Trophoblast cell (in vitro differentiated cells and primary cell): ENCODE measurements around the gene USP24.

ENCODE experiments used
- DNase-seq, 2 donors: peaks; one replicate each; pipeline ENCODE4 v3.0.0-alpha.2; 2016
- H2AFZ ChIP-seq: 2 replicates; pipeline ENCODE4 v1.6.1; 2013; ENCODE audit warnings: low read length, moderate library complexity, mild to moderate bottlenecking; ENCODE audit not compliant: insufficient read depth, poor library complexity
- H2AK5ac ChIP-seq: 2 replicates; pipeline ENCODE4 v1.6.1; 2013; ENCODE audit warnings: mild to moderate bottlenecking, low read length
- H2BK120ac ChIP-seq: 2 replicates; pipeline ENCODE4 v1.6.1; 2013; ENCODE audit warnings: low read length, mild to moderate bottlenecking, moderate library complexity; ENCODE audit not compliant: insufficient read depth, poor library complexity
- H2BK12ac ChIP-seq: 2 replicates; pipeline ENCODE4 v1.6.1; 2013; ENCODE audit warnings: mild to moderate bottlenecking, low read length, moderate library complexity
- H2BK5ac ChIP-seq: 2 replicates; pipeline ENCODE4 v1.6.1; 2013; ENCODE audit warnings: low read length, low read depth, moderate library complexity, mild to moderate bottlenecking; ENCODE audit not compliant: poor library complexity
- H3K14ac ChIP-seq: 2 replicates; pipeline ENCODE4 v1.6.1; 2013; ENCODE audit warnings: mild to moderate bottlenecking, low read length
- H3K18ac ChIP-seq: 2 replicates; pipeline ENCODE4 v1.6.1; 2013; ENCODE audit warnings: mild to moderate bottlenecking, low read length
- H3K23ac ChIP-seq: 2 replicates; pipeline ENCODE4 v1.6.1; 2013; ENCODE audit warnings: low read length
- H3K27ac ChIP-seq: 2 replicates; pipeline ENCODE4 v1.5.1; 2013; ENCODE audit warnings: low read depth, mild to moderate bottlenecking, inconsistent platforms, low read length, moderate library complexity
- H3K27me3 ChIP-seq: 2 replicates; pipeline ENCODE4 v1.6.1; 2013; ENCODE audit warnings: inconsistent platforms, mild to moderate bottlenecking, low read length, moderate library complexity; ENCODE audit not compliant: insufficient read depth
- H3K36me3 ChIP-seq, 2 experiments: 1 replicate in 1 of 2; 2 replicates in 1 of 2; pipeline ENCODE4 v1.6.1; 2013; ENCODE audit warnings: low read length in 2 of 2, mild to moderate bottlenecking in 2 of 2, moderate library complexity in 1 of 2; ENCODE audit not compliant: insufficient read depth in 2 of 2, control insufficient read depth in 1 of 2
- H3K4ac ChIP-seq: 2 replicates; pipeline ENCODE4 v1.6.1; 2013; ENCODE audit warnings: low read depth, mild to moderate bottlenecking, low read length, moderate library complexity
- H3K4me1 ChIP-seq, 2 experiments: 1 replicate in 1 of 2; 2 replicates in 1 of 2; pipeline ENCODE4 v1.6.1; 2013; ENCODE audit warnings: low read length in 2 of 2, mild to moderate bottlenecking in 2 of 2, moderate library complexity in 1 of 2; ENCODE audit not compliant: insufficient read depth in 2 of 2, control insufficient read depth in 1 of 2
- H3K4me2 ChIP-seq: 2 replicates; pipeline ENCODE4 v1.6.1; 2013; ENCODE audit warnings: inconsistent platforms, mild to moderate bottlenecking, low read length, moderate library complexity
- H3K4me3 ChIP-seq: 2 replicates; pipeline ENCODE4 v1.5.1; 2013; ENCODE audit warnings: mild to moderate bottlenecking, low read depth, low read length, inconsistent platforms
- H3K79me1 ChIP-seq: one replicate; pipeline ENCODE4 v1.6.1; 2013; ENCODE audit warnings: low read length
- H3K79me2 ChIP-seq: 2 replicates; pipeline ENCODE4 v1.6.1; 2013; ENCODE audit warnings: low read length, mild to moderate bottlenecking; ENCODE audit not compliant: control insufficient read depth, insufficient read depth, poor library complexity
- H3K9ac ChIP-seq: 2 replicates; pipeline ENCODE4 v1.6.1; 2013; ENCODE audit warnings: mild to moderate bottlenecking, low read length
- H3K9me3 ChIP-seq: 2 replicates; pipeline ENCODE4 v1.6.1; 2013; ENCODE audit warnings: low read depth, mild to moderate bottlenecking, control low read depth, inconsistent platforms, low read length; ENCODE audit not compliant: insufficient read depth
- H4K12ac ChIP-seq: 2 replicates; pipeline ENCODE4 v1.6.1; 2013; ENCODE audit warnings: low read depth, mild to moderate bottlenecking, low read length, moderate library complexity
- H4K8ac ChIP-seq: 2 replicates; pipeline ENCODE4 v1.6.1; 2013; ENCODE audit warnings: low read depth, mild to moderate bottlenecking, low read length, moderate library complexity
- H4K91ac ChIP-seq: one replicate; pipeline ENCODE4 v1.6.1; 2013; ENCODE audit warnings: low read depth, mild to moderate bottlenecking, low read length, moderate library complexity
- WGBS: extraction: QIAGEN DNeasy Blood & Tissue Kit; methylation state at CpG from one replicate; pipeline ENCODE4 v1.1.7; 2013; ENCODE audit warnings: missing lambda C conversion rate; ENCODE audit not compliant: insufficient read length, insufficient coverage; ENCODE audit errors: extremely low coverage; 5-methylcytosine and 5-hydroxymethylcytosine counted together

Gene USP24

DNA sequence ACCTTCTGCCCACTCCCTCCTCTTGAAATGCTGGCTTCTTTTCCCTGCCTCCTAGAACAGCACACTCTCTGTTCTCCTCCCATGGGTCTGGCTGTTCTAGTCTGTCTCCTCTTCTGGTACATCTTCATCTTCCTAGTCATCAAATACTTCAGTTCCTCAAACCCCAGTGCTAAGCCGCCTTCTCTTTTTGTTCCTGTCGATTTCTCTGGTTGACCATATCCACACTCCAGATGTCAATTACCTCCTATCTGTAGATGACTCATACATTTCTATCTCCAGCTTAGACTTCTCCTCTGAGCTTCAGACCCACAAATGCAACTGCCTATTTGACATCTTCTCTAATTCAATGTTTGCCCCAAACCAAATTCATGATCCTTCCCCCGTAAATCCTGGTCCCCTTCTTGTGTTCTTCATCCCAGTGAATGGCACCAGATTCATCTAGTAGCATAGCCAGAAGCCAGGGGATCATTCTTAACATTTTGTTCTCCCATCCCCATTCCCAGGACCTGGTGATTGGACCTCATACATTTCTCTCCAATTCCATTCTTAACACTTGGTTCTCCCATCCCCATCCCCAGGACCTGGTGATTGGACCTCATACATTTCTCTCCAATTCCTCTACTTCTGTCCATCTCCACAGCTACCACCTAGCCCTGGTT, 35.9 kb downstream of the USP24 start:
- no peak overlapping the region for H3K14ac ChIP-seq
- H4K8ac ChIP-seq = no peak overlapping the region
- no peaks in the 10 kb centered on the region for H3K27me3 ChIP-seq
- H3K36me3 ChIP-seq = peaks cover 0 to 3% of the 10 kb centered on the region in 2 experiments
- no peak overlapping the region for H4K91ac ChIP-seq
- no peak overlapping the region for H2BK120ac ChIP-seq
- H2BK5ac ChIP-seq = no peak overlapping the region
- no peaks in the 10 kb centered on the region for H3K79me1 ChIP-seq
- no peak overlapping the region for H3K18ac ChIP-seq
- no peaks in the 10 kb centered on the region for H3K4me1 ChIP-seq
- no peak overlapping the region for H3K27ac ChIP-seq
- no peak overlapping the region for H3K4me2 ChIP-seq
- DNase-seq = peak in 1 of 2 donors; percentile 5
- H3K9me3 ChIP-seq = no peaks in the 10 kb centered on the region
- no peak overlapping the region for H2BK12ac ChIP-seq
- H3K4ac ChIP-seq = no peak overlapping the region
- no peak overlapping the region for H2AFZ ChIP-seq
- no CpG with 5 or more reads among the region's 3 CpGs for WGBS
- no peak overlapping the region for H4K12ac ChIP-seq
- no peak overlapping the region for H3K4me3 ChIP-seq
- H3K9ac ChIP-seq = no peak overlapping the region
- no peak overlapping the region for H2AK5ac ChIP-seq
- no peak overlapping the region for H3K23ac ChIP-seq
- H3K79me2 ChIP-seq = no peaks in the 10 kb centered on the region

DNA sequence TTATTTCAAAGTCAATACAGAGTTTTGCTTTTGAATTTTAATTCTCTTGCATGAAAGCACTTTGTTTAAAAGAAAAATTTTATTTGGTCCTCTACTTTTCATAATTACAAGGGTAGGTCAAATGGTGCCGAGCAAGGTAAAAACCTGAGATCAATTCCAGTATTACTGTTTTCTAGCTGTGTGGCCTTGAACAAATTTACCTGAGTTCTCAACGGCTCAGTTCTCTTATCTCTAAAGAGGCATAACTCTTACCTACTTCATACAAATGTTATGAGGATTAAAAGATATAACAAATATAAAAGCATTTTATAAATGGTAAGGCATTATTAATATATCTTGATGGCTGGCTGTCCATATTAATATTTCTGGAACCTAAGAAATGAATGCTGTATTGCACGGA, 42.5 kb downstream of the USP24 start:
- Histone ChIP-seq H2AK5ac (no peak overlapping the region), H3K4me1 (peaks cover 0 to 2% of the 10 kb centered on the region in 2 experiments), H4K12ac (no peak overlapping the region), H2AFZ (no peak overlapping the region), H2BK5ac (no peak overlapping the region), H3K4ac (no peak overlapping the region), H2BK12ac (no peak overlapping the region), H3K9me3 (no peaks in the 10 kb centered on the region), H3K9ac (no peak overlapping the region), H2BK120ac (no peak overlapping the region), H3K27me3 (no peaks in the 10 kb centered on the region), H3K79me1 (no peaks in the 10 kb centered on the region), H3K14ac (no peak overlapping the region), H3K36me3 (peaks cover 3 to 9% of the 10 kb centered on the region in 2 experiments), H3K27ac (no peak overlapping the region), H3K4me2 (no peak overlapping the region), H3K4me3 (no peak overlapping the region), H4K8ac (no peak overlapping the region), H4K91ac (no peak overlapping the region), H3K23ac (no peak overlapping the region), H3K18ac (no peak overlapping the region), H3K79me2 (no peaks in the 10 kb centered on the region)
- DNase-seq = no peak
- WGBS = no CpG with 5 or more reads among the region's 3 CpGs

DNA sequence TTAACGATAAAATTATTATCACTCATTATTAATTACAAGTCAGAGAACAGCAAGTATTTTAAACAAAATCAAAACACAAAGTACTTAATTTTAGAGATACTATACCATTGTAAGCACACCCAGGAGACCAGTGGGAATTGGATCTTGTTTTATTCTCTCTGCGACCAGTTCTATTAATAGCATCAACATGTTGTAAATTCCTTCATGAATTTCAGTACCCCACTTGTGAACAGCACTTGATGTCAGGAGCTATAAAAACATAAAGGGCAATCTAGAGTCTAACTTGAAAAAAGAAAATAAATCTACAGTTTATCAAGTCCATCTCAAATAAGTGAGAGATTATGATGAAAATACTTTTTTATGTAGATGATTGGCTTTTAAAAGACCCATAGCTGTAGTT, 42.9 kb downstream of the USP24 start:
- Histone ChIP-seq H4K12ac (no peak overlapping the region), H3K36me3 (peaks cover 3 to 9% of the 10 kb centered on the region in 2 experiments), H2BK12ac (no peak overlapping the region), H3K79me1 (no peaks in the 10 kb centered on the region), H3K79me2 (no peaks in the 10 kb centered on the region), H2AK5ac (no peak overlapping the region), H3K4ac (no peak overlapping the region), H3K18ac (no peak overlapping the region), H4K8ac (no peak overlapping the region), H2BK120ac (no peak overlapping the region), H3K23ac (no peak overlapping the region), H3K27ac (no peak overlapping the region), H3K27me3 (no peaks in the 10 kb centered on the region), H3K4me2 (no peak overlapping the region), H2AFZ (no peak overlapping the region), H2BK5ac (no peak overlapping the region), H3K9me3 (no peaks in the 10 kb centered on the region), H3K4me1 (peaks cover 0 to 2% of the 10 kb centered on the region in 2 experiments), H3K9ac (no peak overlapping the region), H3K14ac (no peak overlapping the region), H4K91ac (no peak overlapping the region), H3K4me3 (no peak overlapping the region)
- no peak for DNase-seq
- WGBS = no CpG with 5 or more reads among the region's 2 CpGs

DNA sequence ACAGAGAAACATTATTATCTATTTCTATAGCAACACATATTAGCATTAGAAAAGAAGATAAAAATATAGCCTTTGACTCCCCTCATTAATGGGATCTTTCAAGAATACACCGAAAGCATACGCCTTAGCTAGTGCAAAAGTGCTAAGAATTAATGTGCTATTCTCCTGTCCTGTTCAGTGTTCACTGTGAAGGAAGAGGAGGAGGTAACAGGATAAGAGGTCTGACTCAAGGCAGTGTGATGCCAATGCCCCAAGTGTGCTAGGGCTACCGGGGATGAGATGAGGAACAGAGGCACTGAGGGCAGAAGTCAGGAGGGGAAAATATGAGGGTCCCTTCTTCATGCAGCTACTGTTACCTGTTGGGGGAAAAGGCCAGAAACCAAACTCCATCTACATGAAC, 43.5 kb downstream of the USP24 start:
- Histone ChIP-seq H3K27ac (no peak overlapping the region), H3K4me2 (no peak overlapping the region), H4K8ac (no peak overlapping the region), H3K4ac (no peak overlapping the region), H2BK12ac (no peak overlapping the region), H3K79me1 (no peaks in the 10 kb centered on the region), H2AK5ac (no peak overlapping the region), H3K18ac (no peak overlapping the region), H3K4me1 (peaks cover 0 to 2% of the 10 kb centered on the region in 2 experiments), H3K9me3 (no peaks in the 10 kb centered on the region), H2BK120ac (no peak overlapping the region), H2BK5ac (no peak overlapping the region), H3K23ac (no peak overlapping the region), H3K14ac (no peak overlapping the region), H3K4me3 (no peak overlapping the region), H4K12ac (no peak overlapping the region), H3K27me3 (no peaks in the 10 kb centered on the region), H2AFZ (no peak overlapping the region), H4K91ac (no peak overlapping the region), H3K9ac (no peak overlapping the region), H3K79me2 (no peaks in the 10 kb centered on the region), H3K36me3 (peaks cover under 1 to 9% of the 10 kb centered on the region in 2 experiments)
- no CpG with 5 or more reads among the region's 3 CpGs for WGBS
- no peak for DNase-seq
